Chondrocyte (in vitro differentiated cells): ENCODE data around the gene MACC1. TPM values are rescaled to one million over a fixed set of nuclear protein-coding genes. Genes with fewer than 3 reads are reported as not detected.

ENCODE experiments used
- DNase-seq: peaks from one replicate; pipeline ENCODE4 v3.0.0; 2021; ENCODE audit warnings: mixed read lengths, low spot score
- H3K27ac Mint-ChIP-seq: one replicate; pipeline ENCODE4 v1.8.0; 2021; ENCODE audit warnings: mild to moderate bottlenecking, moderate library complexity, mixed read lengths; ENCODE audit not compliant: unreplicated experiment
- H3K27me3 Mint-ChIP-seq: 2 replicates; pipeline ENCODE4 v1.8.0; 2021; ENCODE audit warnings: low read depth, mixed read lengths
- H3K36me3 Mint-ChIP-seq: 2 replicates; pipeline ENCODE4 v1.8.0; 2021; ENCODE audit warnings: low read depth, mixed read lengths
- H3K4me1 Mint-ChIP-seq: 2 replicates; pipeline ENCODE4 v1.8.0; 2021; ENCODE audit warnings: low read depth, mild to moderate bottlenecking, mixed read lengths
- H3K4me3 Mint-ChIP-seq: one replicate; pipeline ENCODE4 v1.8.0; 2021; ENCODE audit warnings: mild to moderate bottlenecking, moderate library complexity, mixed read lengths; ENCODE audit not compliant: unreplicated experiment
- H3K9me3 Mint-ChIP-seq: 2 replicates; pipeline ENCODE4 v1.8.0; 2021; ENCODE audit warnings: low read depth, mixed read lengths
- CTCF ChIP-seq: fragments of 200-600 bp; sonication (generic); IDR thresholded peaks from 2 replicates; pipeline ENCODE4 v1.5.0; 2021; ENCODE audit warnings: antibody characterized with exemption, mild to moderate bottlenecking, moderate library complexity
- total RNA-seq: library from RNA; stranded (reverse); gene quantifications from 3 replicates; pipeline ENCODE4 v1.2.1, GENCODE V29; 2021

MACC1 gene
- total RNA-seq, 1 donor from 2014 or later: not detected

DNA sequence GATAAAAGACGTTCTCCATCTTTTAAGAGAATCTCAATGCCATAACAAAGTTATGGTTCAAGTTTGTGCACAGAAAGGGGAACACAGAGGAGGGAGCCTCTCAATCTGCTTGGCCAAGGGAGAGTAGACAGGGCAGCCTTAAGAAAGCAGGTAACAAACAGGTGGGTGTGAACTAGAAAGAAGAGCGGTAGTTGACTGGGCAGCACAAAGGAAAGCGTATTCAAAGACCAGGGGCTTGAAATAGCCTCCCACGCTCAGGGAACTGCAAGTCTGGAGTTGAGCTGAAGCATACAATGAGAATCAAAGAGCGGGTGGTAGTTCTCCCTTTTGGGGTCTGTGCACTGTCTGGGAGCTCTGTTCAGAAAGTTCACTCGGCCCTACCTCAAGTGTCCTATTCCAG lies 18.9 kb upstream of the MACC1 start:
- Mint-ChIP-seq H3K36me3 (no peaks in the 10 kb centered on the region), H3K4me3 (no peak overlapping the region), H3K4me1 (peaks cover 10% of the 10 kb centered on the region), H3K27me3 (no peaks in the 10 kb centered on the region), H3K9me3 (no peaks in the 10 kb centered on the region), H3K27ac (no peak overlapping the region)
- DNase-seq: no peak
- no peak for TF ChIP-seq CTCF

DNA sequence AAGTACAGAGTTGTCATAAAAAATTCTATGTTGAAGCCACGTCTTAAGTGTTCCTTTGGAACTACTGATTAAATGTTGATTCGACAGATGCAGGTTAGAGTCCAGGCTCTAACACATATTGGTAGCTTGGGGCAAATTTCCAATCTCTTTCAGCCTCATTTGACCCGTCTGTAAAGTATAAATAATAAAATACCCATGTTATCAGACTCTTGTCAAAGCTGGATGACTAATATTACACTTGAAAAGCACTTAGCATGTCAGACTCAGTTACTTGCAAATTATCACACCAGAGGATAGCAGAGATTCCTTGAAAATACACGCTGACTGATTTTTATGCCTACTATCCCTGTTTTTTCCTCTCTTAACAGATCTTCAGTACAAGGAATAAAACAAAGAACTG lies 18.1 kb upstream of the MACC1 start:
- Mint-ChIP-seq H3K4me3 (no peak overlapping the region), H3K9me3 (no peaks in the 10 kb centered on the region), H3K27me3 (no peaks in the 10 kb centered on the region), H3K4me1 (peaks cover 7% of the 10 kb centered on the region), H3K27ac (no peak overlapping the region), H3K36me3 (no peaks in the 10 kb centered on the region)
- DNase-seq: no peak
- TF ChIP-seq CTCF: no peak

DNA sequence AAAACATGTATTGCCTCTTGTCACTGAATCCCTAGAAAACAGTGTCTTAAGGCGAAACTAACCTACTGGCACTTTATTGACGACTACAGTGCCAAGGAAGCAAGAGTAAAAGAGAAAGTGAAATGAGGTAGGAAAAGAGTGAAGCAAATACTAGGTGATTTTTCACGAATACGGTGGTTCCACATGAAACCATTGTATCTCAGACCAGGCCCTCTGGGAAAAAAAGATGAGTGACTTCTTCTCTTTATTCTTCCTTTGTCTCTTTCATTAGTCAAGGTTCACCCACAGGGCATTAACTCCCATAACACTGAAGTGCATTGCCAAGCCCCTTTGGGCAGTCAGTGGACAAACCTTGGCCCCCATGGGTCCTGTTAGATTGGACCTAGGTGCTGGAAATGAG lies 16.2 kb upstream of the MACC1 start:
- no peaks in the 10 kb centered on the region for H3K27me3 Mint-ChIP-seq
- DNase-seq: no peak
- peaks cover 12% of the 10 kb centered on the region for H3K4me1 Mint-ChIP-seq
- no peak overlapping the region for H3K4me3 Mint-ChIP-seq
- no peak for TF ChIP-seq CTCF
- no peaks in the 10 kb centered on the region for H3K9me3 Mint-ChIP-seq
- H3K27ac Mint-ChIP-seq: no peak overlapping the region
- no peaks in the 10 kb centered on the region for H3K36me3 Mint-ChIP-seq

DNA sequence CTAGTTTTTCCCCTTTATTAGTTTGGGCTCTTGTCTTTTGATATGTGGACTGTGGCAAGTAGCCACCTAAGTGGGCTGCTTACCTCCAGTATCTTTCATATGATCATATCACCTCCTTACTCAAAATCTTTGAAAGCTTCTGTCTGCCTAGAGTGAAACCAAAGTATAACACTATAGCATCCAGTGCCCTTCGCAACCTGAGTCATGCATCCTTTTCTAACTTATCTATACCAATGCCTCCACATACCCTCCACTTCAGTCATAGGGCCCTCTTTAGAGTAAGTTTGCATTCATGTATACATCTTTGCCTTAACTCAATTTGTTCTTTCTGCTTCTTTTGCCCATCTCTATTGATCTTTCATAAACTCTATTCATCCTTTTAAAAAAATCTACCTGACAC lies 15.7 kb upstream of the MACC1 start:
- no peak for TF ChIP-seq CTCF
- no peaks in the 10 kb centered on the region for H3K9me3 Mint-ChIP-seq
- no peak overlapping the region for H3K27ac Mint-ChIP-seq
- no peak for DNase-seq
- peaks cover 12% of the 10 kb centered on the region for H3K4me1 Mint-ChIP-seq
- H3K27me3 Mint-ChIP-seq: no peaks in the 10 kb centered on the region
- H3K36me3 Mint-ChIP-seq: no peaks in the 10 kb centered on the region
- H3K4me3 Mint-ChIP-seq: no peak overlapping the region

DNA sequence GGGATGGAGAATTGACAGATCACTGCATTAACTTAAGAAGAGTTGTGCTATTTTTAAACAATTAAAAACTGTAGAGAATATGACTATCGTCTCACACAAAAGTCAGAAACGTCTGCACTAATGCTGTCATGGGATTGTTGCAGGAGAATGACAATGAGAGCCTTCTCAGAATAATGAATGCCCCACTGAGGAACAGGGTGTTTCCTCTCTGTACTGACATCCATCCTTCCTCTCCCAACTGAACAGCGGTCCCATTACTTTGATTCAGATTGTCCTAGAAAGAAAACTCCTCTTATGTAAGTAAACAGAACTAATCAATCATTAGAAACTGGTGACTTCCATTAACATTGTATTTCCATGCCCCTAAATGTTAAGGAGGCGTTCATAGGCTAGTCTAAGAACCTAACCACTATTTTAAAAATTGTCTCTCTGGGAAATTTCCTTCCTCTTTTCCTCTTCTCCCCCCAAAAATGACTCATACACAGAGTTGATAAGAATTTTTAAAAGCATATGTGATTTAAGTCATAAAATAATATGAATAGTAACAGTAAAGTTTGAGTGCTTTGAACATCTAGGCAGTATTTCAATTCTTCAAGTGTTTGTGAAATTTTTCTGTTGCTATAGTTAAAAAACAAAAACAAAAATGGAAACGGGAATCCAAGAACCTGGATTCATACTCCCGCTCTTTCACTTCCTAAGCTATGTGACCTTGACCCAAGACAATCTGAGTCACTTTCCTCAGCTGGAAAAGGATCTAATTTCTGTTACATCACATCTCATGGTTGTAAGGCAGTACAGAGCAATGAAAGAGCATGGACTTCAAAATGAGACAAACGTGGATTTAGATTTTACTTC lies 12.7 kb upstream of the MACC1 start:
- no peak for DNase-seq
- Mint-ChIP-seq H3K4me3 (no peak overlapping the region), H3K27ac (peak overlapping the region; percentile 39), H3K4me1 (peaks cover 8% of the 10 kb centered on the region), H3K27me3 (no peaks in the 10 kb centered on the region), H3K9me3 (no peaks in the 10 kb centered on the region), H3K36me3 (no peaks in the 10 kb centered on the region)
- TF ChIP-seq CTCF: no peak
